Loucy (cell line): ENCODE results near the gene ZSWIM1.

Source experiments
- EZH2phosphoT487 ChIP-seq: fragments of 200-600 bp; IDR thresholded peaks from 2 replicates; pipeline ENCODE4 v1.6.1; 2018; ENCODE audit warnings: antibody characterized with exemption, mild to moderate bottlenecking, moderate library complexity, borderline replicate concordance
- TF ChIP-seq, protein P1 (sequence below): fragments of 200-600 bp; sonication (generic); conservative IDR thresholded peaks from 2 replicates; pipeline ENCODE4 v1.5.1; 2014; ENCODE audit warnings: mild to moderate bottlenecking, antibody characterized with exemption, low read length

DNA sequence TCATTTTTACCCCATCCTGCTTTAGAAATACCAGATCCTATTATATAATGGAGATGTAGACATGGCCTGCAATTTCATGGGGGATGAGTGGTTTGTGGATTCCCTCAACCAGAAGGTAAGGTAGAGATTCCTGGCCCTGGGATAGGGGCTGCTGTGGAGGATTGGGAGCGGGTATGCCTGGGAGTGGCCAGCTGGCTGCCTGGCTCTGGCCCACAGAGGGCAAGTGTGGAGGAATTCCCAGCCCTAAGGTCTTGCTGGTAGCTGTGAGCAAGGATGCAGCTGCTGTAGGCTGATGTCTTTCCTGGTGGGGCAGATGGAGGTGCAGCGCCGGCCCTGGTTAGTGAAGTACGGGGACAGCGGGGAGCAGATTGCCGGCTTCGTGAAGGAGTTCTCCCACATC is 16.7 kb downstream of the ZSWIM1 start:
- TF ChIP-seq, protein P1, sequence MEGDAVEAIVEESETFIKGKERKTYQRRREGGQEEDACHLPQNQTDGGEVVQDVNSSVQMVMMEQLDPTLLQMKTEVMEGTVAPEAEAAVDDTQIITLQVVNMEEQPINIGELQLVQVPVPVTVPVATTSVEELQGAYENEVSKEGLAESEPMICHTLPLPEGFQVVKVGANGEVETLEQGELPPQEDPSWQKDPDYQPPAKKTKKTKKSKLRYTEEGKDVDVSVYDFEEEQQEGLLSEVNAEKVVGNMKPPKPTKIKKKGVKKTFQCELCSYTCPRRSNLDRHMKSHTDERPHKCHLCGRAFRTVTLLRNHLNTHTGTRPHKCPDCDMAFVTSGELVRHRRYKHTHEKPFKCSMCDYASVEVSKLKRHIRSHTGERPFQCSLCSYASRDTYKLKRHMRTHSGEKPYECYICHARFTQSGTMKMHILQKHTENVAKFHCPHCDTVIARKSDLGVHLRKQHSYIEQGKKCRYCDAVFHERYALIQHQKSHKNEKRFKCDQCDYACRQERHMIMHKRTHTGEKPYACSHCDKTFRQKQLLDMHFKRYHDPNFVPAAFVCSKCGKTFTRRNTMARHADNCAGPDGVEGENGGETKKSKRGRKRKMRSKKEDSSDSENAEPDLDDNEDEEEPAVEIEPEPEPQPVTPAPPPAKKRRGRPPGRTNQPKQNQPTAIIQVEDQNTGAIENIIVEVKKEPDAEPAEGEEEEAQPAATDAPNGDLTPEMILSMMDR = no peak
- TF ChIP-seq EZH2phosphoT487 = no peak
